Prostate gland (tissue), 2 donors: ENCODE data around the gene ADAMTS2. TPM values are rescaled to one million over a fixed set of nuclear protein-coding genes. Genes with fewer than 3 reads are reported as not detected.

Experiments
- DNase-seq: peaks from one replicate; pipeline ENCODE4 v3.0.0-alpha.2; 2019; ENCODE audit warnings: low spot score
- H3K27ac ChIP-seq, 2 donors: fragments of 200-600 bp; sonication (generic); 2 replicates each; pipeline ENCODE4 v1.5.1; 2017 to 2019
- H3K27me3 ChIP-seq: fragments of 200-600 bp; sonication (generic); replicated peaks from 2 replicates; pipeline ENCODE4 v1.5.1; 2019; ENCODE audit not compliant: insufficient read depth
- H3K36me3 ChIP-seq, 2 donors: fragments of 200-600 bp; sonication (generic); 1 replicate in 1 of 2; 2 replicates in 1 of 2; pipeline versions ENCODE4 v1.5.1 to v1.8.1; 2017 to 2019
- H3K4me1 ChIP-seq: fragments of 200-600 bp; sonication (generic); replicated peaks from 2 replicates; pipeline ENCODE4 v1.5.1; 2019
- H3K4me3 ChIP-seq, 2 donors: fragments of 200-600 bp; sonication (generic); 2 replicates each; pipeline ENCODE4 v1.5.1; 2017 to 2019
- H3K9me3 ChIP-seq: fragments of 200-600 bp; sonication (generic); 2 replicates; pipeline ENCODE4 v1.5.1; 2017
- POLR2A ChIP-seq: fragments of 450-650 bp; IDR thresholded peaks from one replicate; pipeline ENCODE4 v1.6.1; 2016; ENCODE audit warnings: antibody characterized with exemption, mild to moderate bottlenecking
- POLR2AphosphoS5 ChIP-seq: sonication (generic); formaldehyde crosslinking; IDR thresholded peaks from one replicate; pipeline ENCODE4 v1.6.1; 2017; ENCODE audit warnings: antibody characterized with exemption
- WGBS: methylation state at CpG from one replicate; pipeline ENCODE4 v1.1.5; 2018; 5-methylcytosine and 5-hydroxymethylcytosine counted together
- intact Hi-C: fragments of 100-400 bp; cut with DNase I; formaldehyde crosslinking; loops from one replicate; pipeline ENCODE4 v1.14.2; 2022
- total RNA-seq, 2 donors: library from RNA; depleted of rRNA; stranded (reverse); fragments of >200 nt; gene quantifications; one replicate each; pipeline ENCODE4 v1.1.0, GENCODE V29; 2016
- TF ChIP-seq, protein P1 (sequence below), 4 experiments: fragments of 200-600 bp in 2 of 4; fragments of 450-650 bp in 2 of 4; sonication (generic) in 2 of 4; IDR thresholded peaks; 1 replicate in 3 of 4; 2 replicates in 1 of 4; pipeline ENCODE4 v1.5.1; 2016 to 2019; ENCODE audit warnings: antibody characterized with exemption in 4 of 4, mild to moderate bottlenecking in 2 of 4, moderate library complexity in 2 of 4

ADAMTS2 gene
- total RNA-seq, 2 donors from 2014 or later = 2.0 to 20.3 TPM

DNA sequence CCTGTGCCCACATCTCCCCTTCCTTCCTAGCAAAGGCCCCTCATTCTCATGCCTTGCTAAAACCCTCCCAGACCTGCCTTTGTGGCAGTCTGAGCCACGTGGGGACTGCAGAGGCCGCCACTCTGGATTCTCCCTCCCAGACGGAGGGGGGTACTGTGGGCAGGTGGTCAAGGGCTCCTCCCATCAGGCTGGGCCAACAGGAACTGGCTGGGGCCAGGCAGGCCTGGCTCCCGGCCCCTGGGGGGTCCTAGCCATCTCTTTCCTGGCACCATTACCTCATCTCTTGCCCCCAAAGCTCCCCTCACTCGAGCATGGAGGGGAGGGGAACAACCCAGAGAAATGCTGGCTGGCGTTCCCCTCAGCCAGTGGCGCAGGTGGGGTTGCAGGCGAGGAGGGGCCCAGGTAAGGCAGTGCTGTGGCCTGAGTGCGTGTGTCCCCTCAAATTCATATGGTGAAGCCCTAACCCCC lies 196.5 kb downstream of the ADAMTS2 start:
- H3K36me3 ChIP-seq = no peaks in the 10 kb centered on the region
- no peaks in the 10 kb centered on the region for H3K27me3 ChIP-seq
- intact Hi-C loops = no loop called here
- no peak overlapping the region for H3K27ac ChIP-seq
- no peak for DNase-seq
- no peak for TF ChIP-seq POLR2AphosphoS5
- TF ChIP-seq POLR2A = no peak
- TF ChIP-seq, protein P1, sequence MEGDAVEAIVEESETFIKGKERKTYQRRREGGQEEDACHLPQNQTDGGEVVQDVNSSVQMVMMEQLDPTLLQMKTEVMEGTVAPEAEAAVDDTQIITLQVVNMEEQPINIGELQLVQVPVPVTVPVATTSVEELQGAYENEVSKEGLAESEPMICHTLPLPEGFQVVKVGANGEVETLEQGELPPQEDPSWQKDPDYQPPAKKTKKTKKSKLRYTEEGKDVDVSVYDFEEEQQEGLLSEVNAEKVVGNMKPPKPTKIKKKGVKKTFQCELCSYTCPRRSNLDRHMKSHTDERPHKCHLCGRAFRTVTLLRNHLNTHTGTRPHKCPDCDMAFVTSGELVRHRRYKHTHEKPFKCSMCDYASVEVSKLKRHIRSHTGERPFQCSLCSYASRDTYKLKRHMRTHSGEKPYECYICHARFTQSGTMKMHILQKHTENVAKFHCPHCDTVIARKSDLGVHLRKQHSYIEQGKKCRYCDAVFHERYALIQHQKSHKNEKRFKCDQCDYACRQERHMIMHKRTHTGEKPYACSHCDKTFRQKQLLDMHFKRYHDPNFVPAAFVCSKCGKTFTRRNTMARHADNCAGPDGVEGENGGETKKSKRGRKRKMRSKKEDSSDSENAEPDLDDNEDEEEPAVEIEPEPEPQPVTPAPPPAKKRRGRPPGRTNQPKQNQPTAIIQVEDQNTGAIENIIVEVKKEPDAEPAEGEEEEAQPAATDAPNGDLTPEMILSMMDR (IDR thresholded peaks at IDR 0.05) = no peak
- 82% methylated on average over 9 of the region's 9 CpGs for WGBS
- no peaks in the 10 kb centered on the region for H3K9me3 ChIP-seq
- no peaks in the 10 kb centered on the region for H3K4me1 ChIP-seq
- no peak overlapping the region for H3K4me3 ChIP-seq

DNA sequence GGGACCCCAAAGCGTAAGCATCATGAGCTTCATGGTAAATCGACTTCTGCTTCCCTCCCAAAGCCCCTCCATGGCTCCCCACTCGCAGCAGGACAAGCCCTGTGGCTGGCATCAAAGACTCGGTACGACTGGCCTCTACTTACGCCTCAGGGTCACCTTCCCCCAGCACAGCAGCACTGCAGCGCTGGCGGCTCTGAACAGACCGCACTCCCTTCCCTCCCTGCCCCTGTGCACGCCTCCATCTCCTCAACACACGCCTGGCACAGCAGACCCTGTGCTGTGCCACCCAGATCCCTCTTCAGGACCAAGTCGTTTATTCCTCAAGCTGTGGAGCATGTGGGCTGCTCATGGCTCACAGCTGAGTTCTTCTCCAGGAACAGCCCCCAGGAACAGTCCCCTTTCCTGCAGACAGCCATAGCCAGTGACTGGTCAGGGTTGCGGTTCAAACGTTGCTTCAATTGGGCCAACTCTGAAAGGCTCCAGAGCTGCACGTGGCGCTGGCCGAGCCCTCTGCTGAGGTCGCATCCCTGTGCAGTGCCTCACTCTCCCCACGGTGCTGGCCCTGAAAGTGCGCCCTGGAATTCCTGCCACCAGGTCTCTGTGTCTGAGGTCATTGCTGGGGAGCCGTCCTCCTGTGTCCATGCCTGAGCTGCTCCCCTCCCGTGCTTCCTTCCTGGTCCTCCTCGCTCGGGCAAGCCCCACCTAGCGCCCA lies 197.1 kb downstream of the ADAMTS2 start:
- H3K4me1 ChIP-seq = no peaks in the 10 kb centered on the region
- intact Hi-C loops = no loop called here
- H3K4me3 ChIP-seq = no peak overlapping the region
- H3K36me3 ChIP-seq = no peaks in the 10 kb centered on the region
- no peak for DNase-seq
- no peak for TF ChIP-seq POLR2A
- TF ChIP-seq, protein P1 (IDR thresholded peaks at IDR 0.05) = no peak
- TF ChIP-seq POLR2AphosphoS5 = no peak
- H3K9me3 ChIP-seq = no peaks in the 10 kb centered on the region
- WGBS = 84% methylated on average over 21 of the region's 25 CpGs
- no peak overlapping the region for H3K27ac ChIP-seq
- H3K27me3 ChIP-seq = no peaks in the 10 kb centered on the region

DNA sequence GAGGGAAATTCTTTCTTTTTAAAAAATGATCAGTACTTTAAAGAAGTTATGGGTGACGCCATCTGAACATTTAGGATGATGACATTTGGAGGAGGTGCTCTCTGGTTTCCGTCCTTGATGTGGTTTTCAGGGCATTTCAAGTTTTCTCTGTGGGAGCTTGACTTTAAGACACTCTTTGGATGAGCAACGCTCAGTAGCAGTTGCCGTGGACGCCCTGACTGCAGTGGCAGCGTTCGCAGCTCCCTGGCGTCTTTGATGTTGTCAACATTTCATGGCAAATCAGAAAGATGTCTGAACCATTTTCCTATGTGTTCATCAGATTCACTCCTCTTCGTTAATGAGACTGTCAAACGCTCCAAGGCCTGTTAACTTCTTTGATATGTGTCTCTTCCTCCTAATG lies 199.0 kb downstream of the ADAMTS2 start:
- H3K4me1 ChIP-seq = no peaks in the 10 kb centered on the region
- intact Hi-C loops = no loop called here
- no peaks in the 10 kb centered on the region for H3K36me3 ChIP-seq
- no peak overlapping the region for H3K27ac ChIP-seq
- no peak for DNase-seq
- H3K9me3 ChIP-seq = no peaks in the 10 kb centered on the region
- TF ChIP-seq POLR2A (no peak), POLR2AphosphoS5 (no peak)
- TF ChIP-seq, protein P1 (IDR thresholded peaks at IDR 0.05) = no peak
- no peaks in the 10 kb centered on the region for H3K27me3 ChIP-seq
- WGBS = 84% methylated on average over 10 of the region's 10 CpGs
- no peak overlapping the region for H3K4me3 ChIP-seq

DNA sequence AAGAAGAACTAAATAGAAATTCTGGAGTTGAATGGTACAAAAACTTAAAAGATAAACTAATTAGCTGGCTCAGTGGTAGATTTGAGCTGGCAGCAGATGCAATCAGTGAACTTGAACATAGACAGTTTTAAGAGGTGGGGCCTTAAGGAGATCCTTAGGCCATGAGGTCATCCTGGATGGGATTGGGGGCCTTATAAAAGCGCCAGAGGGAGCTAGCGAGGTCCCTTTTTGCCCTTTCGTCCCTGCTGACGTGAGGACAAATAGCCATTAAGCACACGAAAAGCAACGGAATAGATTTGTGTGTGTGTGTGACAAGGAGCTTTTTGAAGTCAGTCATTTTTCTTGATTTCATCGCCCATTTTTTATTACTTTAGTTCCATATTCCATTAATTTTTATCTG lies 201.8 kb downstream of the ADAMTS2 start:
- H3K36me3 ChIP-seq = no peaks in the 10 kb centered on the region
- no peaks in the 10 kb centered on the region for H3K9me3 ChIP-seq
- H3K4me1 ChIP-seq = no peaks in the 10 kb centered on the region
- H3K27ac ChIP-seq = no peak overlapping the region
- DNase-seq = no peak
- peaks cover 4% of the 10 kb centered on the region for H3K27me3 ChIP-seq
- TF ChIP-seq, protein P1 (IDR thresholded peaks at IDR 0.05) = no peak
- no peak for TF ChIP-seq POLR2A
- TF ChIP-seq POLR2AphosphoS5 = no peak
- intact Hi-C loops = no loop called here
- WGBS = 63% methylated on average over 7 of the region's 7 CpGs
- H3K4me3 ChIP-seq = no peak overlapping the region
